Measurements from ENCODE around the gene SNX32.

- no peak for TF ChIP-seq CTCF (IDR thresholded peaks at IDR 0.05; ENCODE audit: insufficient read depth, low read length, poor library complexity, severe bottlenecking)
- TF ChIP-seq EZH2phosphoT487 (conservative IDR thresholded peaks at IDR 0.05; ENCODE audit: low read length) = no peak
Measured at GRCh38 chr11:65862191-65862735, 28.5 kb downstream of the SNX32 start.

All from SU-DHL-6 (cell line).